Breast epithelium (tissue), 3 donors: ENCODE data around the gene RNF11.

Source experiments
- CTCF ChIP-seq, 3 donors: fragments of 450-650 bp; IDR thresholded peaks; one replicate each; pipeline ENCODE4 v1.5.1; 2016 to 2017; ENCODE audit warnings: antibody characterized with exemption in 3 of 3, mild to moderate bottlenecking in 3 of 3, moderate library complexity in 3 of 3
- POLR2A ChIP-seq: fragments of 450-650 bp; IDR thresholded peaks from one replicate; pipeline ENCODE4 v1.6.1; 2016; ENCODE audit warnings: antibody characterized with exemption, mild to moderate bottlenecking, moderate library complexity

GRCh38 chr1:51192213-51192843, 43.7 kb upstream of the RNF11 start:
- TF ChIP-seq POLR2A (no peak), CTCF (IDR thresholded peaks at IDR 0.05) (peak; percentile 43 to 62 (median 59))
